ENCODE data around the gene CKM.

Gene CKM

GRCh38 chr19:45322744-45323281 is at the start of gene CKM:
TSS of gene CKM (minus strand) at chr19:45322875. CDS start at chr19:45319713, 3,162 bp downstream.
- in situ Hi-C loops (cut with MboI; ENCODE audit: low sequenced_read_pairs): no loop called here

- in situ Hi-C loops (cut with MboI; ENCODE audit: low sequenced_read_pairs): no loop called here
These were observed 47.9 kb upstream of the CKM start, which contains the start of gene ERCC2 for GRCh38 chr19:45370410-45371204. TSS of gene ERCC2 (minus strand) at chr19:45370573. CDS start at chr19:45370540, 33 bp downstream.

- in situ Hi-C loops (cut with MboI; ENCODE audit: low sequenced_read_pairs): no loop called here
These were observed 46.2 kb upstream of the CKM start for GRCh38 chr19:45368737-45369340.

GRCh38 chr19:45368127-45368526 is 45.5 kb upstream of the CKM start:
- in situ Hi-C loops (cut with MboI; ENCODE audit: low sequenced_read_pairs): no loop called here

- in situ Hi-C loops (cut with MboI; ENCODE audit: low sequenced_read_pairs): no loop called here
These were observed 42.0 kb upstream of the CKM start for GRCh38 chr19:45364696-45365095.

GRCh38 chr19:45363861-45364459 is 41.3 kb upstream of the CKM start:
- in situ Hi-C loops (cut with MboI; ENCODE audit: low sequenced_read_pairs): no loop called here

GRCh38 chr19:45362291-45362690 is 39.6 kb upstream of the CKM start:
- in situ Hi-C loops (cut with MboI; ENCODE audit: low sequenced_read_pairs): no loop called here

GRCh38 chr19:45361608-45362007 is 38.9 kb upstream of the CKM start:
- in situ Hi-C loops (cut with MboI; ENCODE audit: low sequenced_read_pairs): no loop called here

- in situ Hi-C loops (cut with MboI; ENCODE audit: low sequenced_read_pairs): no loop called here
These were observed 35.6 kb upstream of the CKM start for GRCh38 chr19:45358213-45358792.

GRCh38 chr19:45357445-45357783 is 34.7 kb upstream of the CKM start:
- in situ Hi-C loops (cut with MboI; ENCODE audit: low sequenced_read_pairs): no loop called here

- in situ Hi-C loops (cut with MboI; ENCODE audit: low sequenced_read_pairs): no loop called here
These were observed 34.2 kb upstream of the CKM start for GRCh38 chr19:45356760-45357444.

- in situ Hi-C loops (cut with MboI; ENCODE audit: low sequenced_read_pairs): no loop called here
These were observed 33.2 kb upstream of the CKM start for GRCh38 chr19:45355910-45356309.

GRCh38 chr19:45355402-45355801 is 32.7 kb upstream of the CKM start:
- in situ Hi-C loops (cut with MboI; ENCODE audit: low sequenced_read_pairs): no loop called here

- in situ Hi-C loops (cut with MboI; ENCODE audit: low sequenced_read_pairs): no loop called here
These were observed 31.7 kb upstream of the CKM start for GRCh38 chr19:45354241-45354842.

- in situ Hi-C loops (cut with MboI; ENCODE audit: low sequenced_read_pairs): no loop called here
These were observed 30.5 kb upstream of the CKM start for GRCh38 chr19:45352914-45353796.

- in situ Hi-C loops (cut with MboI; ENCODE audit: low sequenced_read_pairs): no loop called here
These were observed 29.8 kb upstream of the CKM start for GRCh38 chr19:45352471-45352870.

GRCh38 chr19:45352062-45352461 is 29.4 kb upstream of the CKM start:
- in situ Hi-C loops (cut with MboI; ENCODE audit: low sequenced_read_pairs): no loop called here

- in situ Hi-C loops (cut with MboI; ENCODE audit: low sequenced_read_pairs): no loop called here
These were observed 28.8 kb upstream of the CKM start for GRCh38 chr19:45351401-45351952.

- in situ Hi-C loops (cut with MboI; ENCODE audit: low sequenced_read_pairs): no loop called here
These were observed 27.9 kb upstream of the CKM start for GRCh38 chr19:45350477-45351058.

All from HL-60/S4 treated with phorbol 12-myristate 13-acetate at 8.2 ng/mL for 4 days and 3 days (cell line).